ENCODE results near the gene FOXP1. TPM values are rescaled to one million over a fixed set of nuclear protein-coding genes. Genes with fewer than 3 reads are reported as not detected.
"Not testable (repeated sequence)": the region's sequence is repeated elsewhere in the genome, so short reads cannot be mapped to it uniquely, and the experiment has no call there.

FOXP1 gene
- total RNA-seq, 2 experiments from 2014 or later = 108 to 153 TPM

DNA sequence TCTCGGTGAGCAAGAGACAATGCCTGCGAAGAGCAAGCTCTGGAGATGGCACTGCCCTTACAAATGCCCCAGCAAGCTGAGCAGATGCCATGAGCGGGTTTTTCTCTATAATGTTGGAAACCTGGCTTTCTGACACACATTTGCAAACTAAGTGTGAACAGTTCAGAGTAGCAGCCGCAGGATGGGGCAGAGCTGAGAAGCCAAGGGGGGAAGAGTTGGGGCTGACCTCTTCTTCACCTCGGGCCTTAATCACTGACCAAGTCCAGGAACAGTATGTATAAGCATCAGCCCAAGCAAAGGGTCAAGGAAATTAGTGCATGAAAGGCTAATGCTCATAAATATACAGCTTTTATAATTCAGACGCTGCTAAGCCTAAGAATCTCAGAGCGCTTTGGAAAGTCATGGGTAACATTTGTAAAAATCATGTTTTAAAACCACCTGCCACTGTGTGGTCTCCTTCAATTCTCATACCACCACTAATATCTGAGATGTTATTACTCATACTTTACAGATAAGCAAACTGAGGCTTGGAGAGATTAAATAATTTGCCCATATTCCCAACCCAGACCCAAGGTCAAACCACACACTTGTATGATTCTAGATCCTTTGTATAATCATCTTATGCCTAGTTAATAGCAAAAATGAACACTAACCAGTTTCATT is 603.4 kb downstream of the FOXP1 start:
- DNase-seq (no peak), ATAC-seq (peak; percentile 2)
- H3K27me3 Mint-ChIP-seq = no peaks in the 10 kb centered on the region
- peaks cover 58% of the 10 kb centered on the region for H3K4me1 Mint-ChIP-seq
- intact Hi-C loops (cut with DNase I, micrococcal nuclease) = loop anchor here (2.0 kb wide), 1 partner anchor 31 kb away; no protein-coding TSS in a partner anchor
- POLR2A ChIA-PET = no interaction called here
- H3K36me3 Mint-ChIP-seq (ENCODE audit: low read depth) = peaks cover 84% of the 10 kb centered on the region
- H3K27ac Mint-ChIP-seq = peak overlapping the region; percentile 95
- H3K4me3 Mint-ChIP-seq = no peak overlapping the region
- CTCF ChIA-PET = interaction anchor here (1.1 kb wide), 1 partner anchor 26 kb away, joined by 3 read pairs; no protein-coding TSS in a partner anchor
- no peaks in the 10 kb centered on the region for H3K9me3 Mint-ChIP-seq (ENCODE audit: low read depth)

DNA sequence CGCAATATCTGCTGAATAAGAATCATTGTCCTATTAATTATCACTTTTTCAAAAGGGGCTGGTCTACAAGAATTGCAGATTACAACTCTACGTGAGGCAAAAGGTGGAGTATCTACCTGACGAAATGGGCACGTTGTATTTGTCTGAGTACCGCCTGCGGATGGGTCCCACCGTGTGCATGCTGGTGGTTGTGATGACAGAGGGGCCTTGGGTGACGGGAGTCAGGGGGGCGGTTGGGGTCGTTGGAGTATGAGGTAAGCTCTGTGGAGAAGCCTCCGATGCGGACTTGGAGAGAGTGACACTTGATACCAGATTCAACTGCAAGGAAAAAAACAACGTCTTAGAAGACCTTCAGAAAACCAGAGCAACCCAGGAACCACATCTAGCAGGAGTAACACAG is 605.8 kb downstream of the FOXP1 start:
- intact Hi-C loops (cut with DNase I, micrococcal nuclease) = no loop called here
- CTCF ChIA-PET = no interaction called here

DNA sequence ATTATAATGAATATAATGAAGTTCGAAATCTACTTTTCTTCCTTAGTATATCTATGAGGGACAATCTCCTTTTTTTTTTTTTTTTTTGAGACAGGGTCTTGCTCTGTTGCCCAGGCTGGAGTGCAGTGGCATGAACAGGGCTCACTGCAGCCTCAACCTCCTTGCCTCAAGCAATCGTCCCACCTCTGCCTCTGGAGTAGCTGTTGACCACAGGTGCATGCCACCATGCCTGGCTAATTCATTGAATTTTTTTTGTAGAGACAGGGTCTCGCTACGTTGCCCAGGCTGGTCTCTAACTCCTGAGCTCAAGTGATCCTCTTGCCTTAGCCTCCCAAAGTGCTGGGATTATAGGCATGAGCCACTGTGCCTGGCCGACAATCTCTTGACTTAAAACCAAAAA is 607.5 kb downstream of the FOXP1 start:
- H3K9me3 Mint-ChIP-seq (ENCODE audit: low read depth); DNase-seq; ATAC-seq; H3K27ac Mint-ChIP-seq; intact Hi-C loops (cut with DNase I, micrococcal nuclease); H3K4me3 Mint-ChIP-seq; H3K27me3 Mint-ChIP-seq; POLR2A ChIA-PET: not testable (repeated sequence)
- Mint-ChIP-seq H3K36me3 (ENCODE audit: low read depth) (peaks cover 78% of the 10 kb centered on the region), H3K4me1 (peaks cover 36% of the 10 kb centered on the region)
- CTCF ChIA-PET = interaction anchor here (0.5 to 1.7 kb wide), 3 partner anchors 9 to 64 kb away, joined by 3 to 5 read pairs (median 4); no protein-coding TSS in a partner anchor

More for the DNA sequence above, 605.8 kb downstream of the FOXP1 start:
- peaks cover 47% of the 10 kb centered on the region for H3K4me1 Mint-ChIP-seq
- ATAC-seq (no peak), DNase-seq (no peak)
- peaks cover 79% of the 10 kb centered on the region for H3K36me3 Mint-ChIP-seq (ENCODE audit: low read depth)
- H3K9me3 Mint-ChIP-seq (ENCODE audit: low read depth) = no peaks in the 10 kb centered on the region
- H3K4me3 Mint-ChIP-seq = no peak overlapping the region
- H3K27ac Mint-ChIP-seq = peak overlapping the region; percentile 7
- no peaks in the 10 kb centered on the region for H3K27me3 Mint-ChIP-seq
- POLR2A ChIA-PET = no interaction called here

DNA sequence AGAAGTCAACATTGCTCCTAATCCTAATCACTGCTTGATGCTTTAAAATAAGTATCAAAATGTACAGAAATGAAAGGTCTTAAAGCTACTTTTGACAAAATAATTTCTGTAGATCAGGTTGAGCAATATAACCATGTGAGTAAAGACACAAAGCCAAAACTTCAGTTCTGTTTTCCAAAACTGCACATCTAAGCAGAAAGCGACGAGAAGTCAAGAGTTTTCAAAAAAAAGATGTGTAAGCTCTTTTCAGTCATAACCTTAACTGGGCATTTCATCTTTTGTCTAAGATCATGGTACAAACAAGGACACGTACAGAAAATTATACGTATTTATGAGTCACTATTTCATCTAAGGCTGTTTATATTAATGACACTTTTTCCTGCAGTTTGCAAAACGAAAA is 608.8 kb downstream of the FOXP1 start:
- Mint-ChIP-seq H3K27ac (no peak overlapping the region), H3K4me1 (peaks cover 26% of the 10 kb centered on the region), H3K9me3 (ENCODE audit: low read depth) (no peaks in the 10 kb centered on the region), H3K27me3 (no peaks in the 10 kb centered on the region), H3K4me3 (no peak overlapping the region), H3K36me3 (ENCODE audit: low read depth) (peaks cover 74% of the 10 kb centered on the region)
- no peak for DNase-seq
- intact Hi-C loops (cut with DNase I, micrococcal nuclease) = no loop called here
- ChIA-PET CTCF (interaction anchor here (0.9 to 1.7 kb wide), 2 partner anchors 14 to 329 kb away, joined by 3 to 5 read pairs; no protein-coding TSS in a partner anchor), POLR2A (no interaction called here)
- ATAC-seq = peak; percentile 49

DNA sequence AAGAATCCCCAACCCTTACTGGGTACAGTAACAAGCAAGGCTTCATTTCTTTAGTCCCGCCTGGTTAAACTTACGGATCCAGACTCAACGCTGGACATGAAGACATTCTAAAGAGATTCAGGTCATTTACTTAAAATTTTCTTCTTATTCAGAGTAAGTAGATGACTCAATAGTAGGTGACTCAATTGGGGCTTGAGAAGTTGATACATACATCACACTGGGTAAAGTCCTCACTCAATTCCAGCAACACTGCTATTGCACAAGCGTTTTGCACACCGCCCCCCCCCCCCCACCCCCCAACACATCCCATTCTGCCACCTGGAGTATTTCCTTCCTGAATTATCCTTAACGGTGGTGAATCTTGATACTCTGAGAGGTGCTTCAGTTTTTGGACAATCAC is 610.0 kb downstream of the FOXP1 start:
- peak; percentile 69 for ATAC-seq
- no peak overlapping the region for H3K4me3 Mint-ChIP-seq
- ChIA-PET CTCF (interaction anchor here (0.6 to 0.9 kb wide), 2 partner anchors 17 to 94 kb away, joined by 3 to 4 read pairs; no protein-coding TSS in a partner anchor), POLR2A (interaction anchor here (0.6 kb wide), 1 partner anchor 145 kb away, joined by 3 read pairs; no protein-coding TSS in a partner anchor)
- intact Hi-C loops (cut with DNase I, micrococcal nuclease) = no loop called here
- DNase-seq = no peak
- H3K27me3 Mint-ChIP-seq = no peaks in the 10 kb centered on the region
- peaks cover 74% of the 10 kb centered on the region for H3K36me3 Mint-ChIP-seq (ENCODE audit: low read depth)
- no peaks in the 10 kb centered on the region for H3K9me3 Mint-ChIP-seq (ENCODE audit: low read depth)
- peak overlapping the region; percentile 76 for H3K27ac Mint-ChIP-seq
- peaks cover 27% of the 10 kb centered on the region for H3K4me1 Mint-ChIP-seq

DNA sequence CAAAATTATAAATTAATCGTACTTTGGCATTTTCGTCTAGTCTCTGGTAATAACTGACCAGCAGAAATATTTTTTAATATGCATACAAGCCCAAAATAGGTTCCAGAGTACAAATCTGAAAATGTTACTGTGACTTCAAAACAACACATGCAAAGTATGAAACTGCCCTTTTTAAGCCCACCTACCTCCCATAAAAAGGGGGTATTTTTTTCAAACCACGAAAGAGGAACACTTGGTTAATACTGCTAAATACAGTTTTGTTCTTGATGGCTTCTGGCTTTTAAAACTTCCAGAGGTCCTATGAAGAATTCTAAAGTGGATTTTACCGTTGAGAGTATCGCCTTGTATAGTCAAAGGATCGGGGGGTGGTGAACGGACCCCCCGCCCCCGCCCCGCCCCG is 610.7 kb downstream of the FOXP1 start:
- H3K27me3 Mint-ChIP-seq = no peaks in the 10 kb centered on the region
- H3K9me3 Mint-ChIP-seq (ENCODE audit: low read depth) = no peaks in the 10 kb centered on the region
- H3K27ac Mint-ChIP-seq = no peak overlapping the region
- no peak overlapping the region for H3K4me3 Mint-ChIP-seq
- POLR2A ChIA-PET = no interaction called here
- intact Hi-C loops (cut with DNase I, micrococcal nuclease) = no loop called here
- CTCF ChIA-PET = interaction anchor here (0.9 kb wide), 1 partner anchor 16 kb away, joined by 4 read pairs; no protein-coding TSS in a partner anchor
- peaks cover 27% of the 10 kb centered on the region for H3K4me1 Mint-ChIP-seq
- H3K36me3 Mint-ChIP-seq (ENCODE audit: low read depth) = peaks cover 74% of the 10 kb centered on the region
- DNase-seq = no peak
- ATAC-seq = no peak

DNA sequence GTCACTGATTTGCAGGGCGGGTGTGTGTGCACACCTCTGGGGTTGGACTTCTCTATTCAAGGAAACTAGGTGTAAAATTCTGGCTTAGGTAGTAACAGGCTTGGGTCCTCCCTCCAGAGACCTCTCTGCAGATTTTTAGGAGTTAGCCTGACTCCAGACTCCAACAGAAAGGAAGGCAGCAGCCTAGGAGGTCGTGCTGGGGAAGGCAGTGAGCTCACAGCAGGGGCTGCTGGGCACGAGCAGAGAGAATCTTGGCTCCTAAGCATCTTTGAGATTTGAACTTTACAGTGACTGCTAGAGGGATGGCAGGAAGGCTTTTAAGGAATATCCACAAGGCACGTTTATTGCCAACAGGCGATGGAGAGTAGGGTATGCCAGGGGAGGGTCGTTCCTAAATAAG is 612.6 kb downstream of the FOXP1 start:
- H3K9me3 Mint-ChIP-seq (ENCODE audit: low read depth) = no peaks in the 10 kb centered on the region
- no peak overlapping the region for H3K4me3 Mint-ChIP-seq
- ChIA-PET POLR2A (no interaction called here), CTCF (interaction anchor here (0.7 kb wide), 1 partner anchor 14 kb away, joined by 3 read pairs; no protein-coding TSS in a partner anchor)
- H3K27ac Mint-ChIP-seq = peak overlapping the region; percentile 52
- no peaks in the 10 kb centered on the region for H3K27me3 Mint-ChIP-seq
- H3K4me1 Mint-ChIP-seq = peaks cover 27% of the 10 kb centered on the region
- ATAC-seq = no peak
- intact Hi-C loops (cut with DNase I, micrococcal nuclease) = no loop called here
- H3K36me3 Mint-ChIP-seq (ENCODE audit: low read depth) = peaks cover 67% of the 10 kb centered on the region
- DNase-seq = no peak

DNA sequence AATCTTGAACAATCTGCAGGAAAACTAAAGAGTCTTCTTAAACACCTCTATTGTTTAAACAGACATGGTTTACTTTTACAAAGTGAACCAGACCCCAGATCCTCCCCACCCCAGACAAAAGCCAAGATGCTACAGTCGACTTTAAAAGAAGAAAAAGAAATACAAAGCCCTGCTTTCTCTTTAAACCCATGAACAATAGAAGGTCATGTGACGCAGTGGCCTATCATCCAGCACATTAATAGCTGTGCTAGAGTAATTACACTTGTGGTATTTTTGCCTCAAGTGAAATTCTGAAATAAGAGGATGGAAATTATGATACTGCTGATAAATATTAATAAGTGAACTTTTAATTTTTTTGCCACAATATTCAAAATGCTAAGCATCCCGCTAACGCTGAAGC is 613.4 kb downstream of the FOXP1 start:
- no peak for DNase-seq
- Mint-ChIP-seq H3K36me3 (ENCODE audit: low read depth) (peaks cover 63% of the 10 kb centered on the region), H3K9me3 (ENCODE audit: low read depth) (no peaks in the 10 kb centered on the region), H3K27me3 (no peaks in the 10 kb centered on the region), H3K27ac (peak overlapping the region; percentile 22), H3K4me1 (peaks cover 27% of the 10 kb centered on the region), H3K4me3 (no peak overlapping the region)
- intact Hi-C loops (cut with DNase I, micrococcal nuclease) = no loop called here
- ChIA-PET POLR2A (no interaction called here), CTCF (no interaction called here)
- no peak for ATAC-seq

DNA sequence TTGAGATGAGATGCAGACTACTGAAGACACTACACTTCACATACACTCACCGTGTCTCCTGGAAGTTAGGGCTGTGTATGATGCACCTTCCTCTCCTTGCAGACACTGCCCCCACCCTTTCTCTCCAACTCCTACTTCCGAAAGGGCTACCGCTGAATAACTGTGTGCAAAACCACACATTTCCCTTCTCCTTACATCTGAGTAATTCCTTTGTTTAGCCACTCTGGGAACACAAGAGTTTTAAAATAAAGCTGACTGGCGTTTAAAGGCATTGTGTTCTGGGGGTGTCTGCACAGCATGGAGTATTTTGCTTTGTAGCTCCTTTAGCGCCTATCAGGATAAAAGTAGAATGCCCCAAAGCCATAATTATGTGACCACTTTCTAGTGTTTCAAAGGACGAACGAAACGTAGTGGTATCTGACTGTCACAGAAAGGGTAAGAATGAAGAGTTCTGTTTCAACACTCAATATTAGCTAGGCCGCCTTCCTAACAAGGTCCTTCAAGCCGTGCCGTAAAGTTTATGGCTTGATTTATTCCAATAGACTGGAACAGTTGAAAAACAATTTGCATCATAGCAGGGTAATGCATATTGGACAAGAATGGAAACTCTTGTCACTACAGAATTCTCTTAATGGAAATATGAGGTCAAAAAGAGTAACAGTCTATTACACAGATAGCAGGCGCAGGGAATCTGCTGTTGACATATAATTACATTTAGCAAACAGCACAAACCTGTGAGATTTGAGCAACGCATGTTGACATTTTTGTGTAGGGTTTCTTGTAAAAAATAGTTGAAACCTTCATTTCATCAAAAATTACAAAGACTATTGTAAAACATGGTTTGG is 619.9 kb downstream of the FOXP1 start:
- ATAC-seq = no peak
- ChIA-PET CTCF (interaction anchor here (0.5 kb wide), 1 partner anchor 323 kb away, joined by 4 read pairs; no protein-coding TSS in a partner anchor), POLR2A (no interaction called here)
- Mint-ChIP-seq H3K4me3 (no peak overlapping the region), H3K27me3 (no peaks in the 10 kb centered on the region), H3K36me3 (ENCODE audit: low read depth) (peaks cover 63% of the 10 kb centered on the region), H3K27ac (peak overlapping the region; percentile 42), H3K9me3 (ENCODE audit: low read depth) (no peaks in the 10 kb centered on the region), H3K4me1 (peaks cover 7% of the 10 kb centered on the region)
- intact Hi-C loops (cut with DNase I, micrococcal nuclease) = no loop called here
- DNase-seq = no peak

DNA sequence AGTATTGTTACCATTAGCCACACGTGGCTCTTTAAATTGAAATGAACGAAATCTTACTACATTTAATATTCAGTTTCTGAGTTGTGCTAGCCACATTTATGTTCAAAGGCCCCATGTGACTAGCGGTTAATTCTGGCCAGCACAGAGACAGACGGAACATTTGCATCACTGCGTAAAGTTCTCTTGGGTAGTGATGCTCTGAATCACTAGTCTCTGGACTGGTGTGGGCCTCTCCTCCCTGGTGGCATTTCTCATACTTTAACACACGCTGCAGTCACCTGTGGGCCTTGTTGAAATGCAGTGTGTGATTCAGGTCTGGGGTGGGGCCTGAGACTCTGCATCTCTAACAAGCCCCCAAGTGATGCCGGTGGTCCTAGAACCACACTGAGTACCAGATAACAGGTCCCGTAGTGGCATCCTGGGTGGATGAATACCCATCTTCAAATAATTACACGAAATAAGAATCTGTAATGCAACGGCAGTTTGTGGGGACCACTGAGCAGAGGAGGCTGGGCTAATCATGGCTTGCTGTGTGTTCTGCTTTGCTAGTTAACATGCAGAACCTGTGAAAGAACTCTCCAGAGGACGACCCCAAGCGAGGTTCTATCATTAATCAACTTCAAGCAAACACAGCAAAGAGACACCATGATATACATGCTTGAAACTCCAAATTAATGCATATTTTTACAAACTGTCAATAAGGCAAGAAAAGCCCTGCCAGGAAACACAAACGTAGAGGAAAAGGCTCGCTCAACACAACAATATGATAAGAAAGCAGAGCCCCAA is 623.8 kb downstream of the FOXP1 start:
- POLR2A ChIA-PET = no interaction called here
- peak overlapping the region; percentile 35 for H3K27ac Mint-ChIP-seq
- CTCF ChIA-PET = no interaction called here

More for the DNA sequence above, 623.8 kb downstream of the FOXP1 start:
- H3K4me3 Mint-ChIP-seq = no peak overlapping the region
- intact Hi-C loops (cut with DNase I, micrococcal nuclease) = no loop called here
- no peak for DNase-seq
- peak; percentile 61 for ATAC-seq
- no peaks in the 10 kb centered on the region for H3K27me3 Mint-ChIP-seq
- H3K36me3 Mint-ChIP-seq (ENCODE audit: low read depth) = peaks cover 67% of the 10 kb centered on the region
- H3K4me1 Mint-ChIP-seq = peaks cover 7% of the 10 kb centered on the region
- H3K9me3 Mint-ChIP-seq (ENCODE audit: low read depth) = no peaks in the 10 kb centered on the region

All from activated CD4-positive, alpha-beta T cell treated with anti-CD3 and anti-CD28 coated beads for 36 hours (primary cell).